ENCODE results near the gene SPR. TPM values are rescaled to one million over a fixed set of nuclear protein-coding genes. Genes with fewer than 3 reads are reported as not detected.

Gene SPR
- total RNA-seq, 2 donors from 2014 or later = 13.7 to 15.2 TPM

GRCh38 chr2:72848436-72849137 is 38.6 kb upstream of the SPR start:
- Histone ChIP-seq H3K36me3 (ENCODE audit: control insufficient read depth, insufficient read depth, low read length) (no peaks in the 10 kb centered on the region), H3K4me1 (ENCODE audit: control insufficient read depth, insufficient read depth, low read length) (peaks cover 8% of the 10 kb centered on the region), H3K4me3 (ENCODE audit: low read length) (no peak overlapping the region), H3K9me3 (ENCODE audit: control insufficient read depth, low read length) (no peaks in the 10 kb centered on the region), H3K27ac (ENCODE audit: low read depth, low read length) (no peak overlapping the region), H3K9ac (ENCODE audit: extremely low read depth, low read length, poor library complexity, severe bottlenecking) (no peak overlapping the region), H3K27me3 (ENCODE audit: control insufficient read depth, insufficient read depth, low read length, poor library complexity, severe bottlenecking) (peaks cover 13% of the 10 kb centered on the region)
- Mint-ChIP-seq H3K36me3 (ENCODE audit: low read depth) (no peaks in the 10 kb centered on the region), H3K27me3 (ENCODE audit: insufficient read depth) (no peaks in the 10 kb centered on the region), H3K9me3 (no peaks in the 10 kb centered on the region), H3K27ac (no peak overlapping the region), H3K4me1 (peaks cover 13% of the 10 kb centered on the region), H3K4me3 (no peak overlapping the region)
- TF ChIP-seq, protein P1, sequence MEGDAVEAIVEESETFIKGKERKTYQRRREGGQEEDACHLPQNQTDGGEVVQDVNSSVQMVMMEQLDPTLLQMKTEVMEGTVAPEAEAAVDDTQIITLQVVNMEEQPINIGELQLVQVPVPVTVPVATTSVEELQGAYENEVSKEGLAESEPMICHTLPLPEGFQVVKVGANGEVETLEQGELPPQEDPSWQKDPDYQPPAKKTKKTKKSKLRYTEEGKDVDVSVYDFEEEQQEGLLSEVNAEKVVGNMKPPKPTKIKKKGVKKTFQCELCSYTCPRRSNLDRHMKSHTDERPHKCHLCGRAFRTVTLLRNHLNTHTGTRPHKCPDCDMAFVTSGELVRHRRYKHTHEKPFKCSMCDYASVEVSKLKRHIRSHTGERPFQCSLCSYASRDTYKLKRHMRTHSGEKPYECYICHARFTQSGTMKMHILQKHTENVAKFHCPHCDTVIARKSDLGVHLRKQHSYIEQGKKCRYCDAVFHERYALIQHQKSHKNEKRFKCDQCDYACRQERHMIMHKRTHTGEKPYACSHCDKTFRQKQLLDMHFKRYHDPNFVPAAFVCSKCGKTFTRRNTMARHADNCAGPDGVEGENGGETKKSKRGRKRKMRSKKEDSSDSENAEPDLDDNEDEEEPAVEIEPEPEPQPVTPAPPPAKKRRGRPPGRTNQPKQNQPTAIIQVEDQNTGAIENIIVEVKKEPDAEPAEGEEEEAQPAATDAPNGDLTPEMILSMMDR (conservative IDR thresholded peaks at IDR 0.05) = no peak
- WGBS, 2 experiments (ENCODE audit: insufficient coverage in 1 of 2, insufficient read length in 1 of 2) = 95 to 96% methylated on average over 3 of the region's 3 CpGs
- no peak for DNase-seq

GRCh38 chr2:72849138-72849462 is 38.1 kb upstream of the SPR start:
- Histone ChIP-seq H3K36me3 (ENCODE audit: control insufficient read depth, insufficient read depth, low read length) (no peaks in the 10 kb centered on the region), H3K9me3 (ENCODE audit: control insufficient read depth, low read length) (no peaks in the 10 kb centered on the region), H3K4me1 (ENCODE audit: control insufficient read depth, insufficient read depth, low read length) (peaks cover 8% of the 10 kb centered on the region), H3K27me3 (ENCODE audit: control insufficient read depth, insufficient read depth, low read length, poor library complexity, severe bottlenecking) (peaks cover 13% of the 10 kb centered on the region), H3K4me3 (ENCODE audit: low read length) (no peak overlapping the region), H3K9ac (ENCODE audit: extremely low read depth, low read length, poor library complexity, severe bottlenecking) (no peak overlapping the region), H3K27ac (ENCODE audit: low read depth, low read length) (no peak overlapping the region)
- Mint-ChIP-seq H3K4me3 (no peak overlapping the region), H3K36me3 (ENCODE audit: low read depth) (no peaks in the 10 kb centered on the region), H3K27me3 (ENCODE audit: insufficient read depth) (no peaks in the 10 kb centered on the region), H3K27ac (no peak overlapping the region), H3K4me1 (peaks cover 13% of the 10 kb centered on the region), H3K9me3 (no peaks in the 10 kb centered on the region)
- TF ChIP-seq, protein P1 (conservative IDR thresholded peaks at IDR 0.05) = no peak
- no peak for DNase-seq
- WGBS, 2 experiments (ENCODE audit: insufficient coverage in 1 of 2, insufficient read length in 1 of 2) = 85 to 100% methylated on average over 1 of the region's 1 CpG

GRCh38 chr2:72851333-72851732 is 35.9 kb upstream of the SPR start:
- Histone ChIP-seq H3K9ac (ENCODE audit: extremely low read depth, low read length, poor library complexity, severe bottlenecking) (no peak overlapping the region), H3K4me3 (ENCODE audit: low read length) (no peak overlapping the region), H3K9me3 (ENCODE audit: control insufficient read depth, low read length) (no peaks in the 10 kb centered on the region), H3K27ac (ENCODE audit: low read depth, low read length) (no peak overlapping the region), H3K4me1 (ENCODE audit: control insufficient read depth, insufficient read depth, low read length) (peaks cover 8% of the 10 kb centered on the region), H3K27me3 (ENCODE audit: control insufficient read depth, insufficient read depth, low read length, poor library complexity, severe bottlenecking) (peaks cover 13% of the 10 kb centered on the region), H3K36me3 (ENCODE audit: control insufficient read depth, insufficient read depth, low read length) (no peaks in the 10 kb centered on the region)
- peak overlapping the region; percentile 57 for H3K27ac Mint-ChIP-seq
- no peaks in the 10 kb centered on the region for H3K27me3 Mint-ChIP-seq (ENCODE audit: insufficient read depth)
- peak; percentile 85 for DNase-seq
- 75 to 84% methylated on average over 2 to 7 of the region's 7 CpGs for WGBS, 2 experiments (ENCODE audit: insufficient coverage in 1 of 2, insufficient read length in 1 of 2)
- peaks cover 15% of the 10 kb centered on the region for H3K4me1 Mint-ChIP-seq
- no peaks in the 10 kb centered on the region for H3K9me3 Mint-ChIP-seq
- H3K36me3 Mint-ChIP-seq (ENCODE audit: low read depth) = no peaks in the 10 kb centered on the region
- H3K4me3 Mint-ChIP-seq = no peak overlapping the region
- TF ChIP-seq, protein P1 (conservative IDR thresholded peaks at IDR 0.05) = no peak
